HL-60 (cell line): ENCODE data around the gene PLAC8L1.
"Not testable (repeated sequence)": the region's sequence is repeated elsewhere in the genome, so short reads cannot be mapped to it uniquely, and the experiment has no call there.

Experiments
- DNase-seq, 2 experiments: peaks; one replicate each; pipeline ENCODE4 v3.0.0-alpha.2; 2010 to 2020; ENCODE audit warnings: low read depth in 1 of 2, low spot score in 1 of 2
- H3K27ac ChIP-seq: fragments of 250-450 bp; sonication (Bioruptor Pico); replicated peaks from 2 replicates; pipeline ENCODE4 v1.5.1; 2020; ENCODE audit warnings: mild to moderate bottlenecking, moderate library complexity
- H3K27me3 ChIP-seq: fragments of 250-450 bp; sonication (Bioruptor Pico); 2 replicates; pipeline ENCODE4 v1.5.1; 2021; ENCODE audit warnings: mild to moderate bottlenecking, moderate library complexity; ENCODE audit not compliant: insufficient read depth, poor library complexity, severe bottlenecking
- H3K4me3 ChIP-seq: replicated peaks from 2 replicates; pipeline ENCODE4 v1.5.1; 2011; ENCODE audit warnings: mild to moderate bottlenecking, control low read depth, low read length; ENCODE audit not compliant: insufficient read depth
- GABPA ChIP-seq: IDR thresholded peaks from 2 replicates; pipeline ENCODE4 v1.6.1; 2012; ENCODE audit warnings: low read depth
- POLR2AphosphoS5 ChIP-seq: IDR thresholded peaks from 2 replicates; pipeline ENCODE4 v1.6.1; 2012; ENCODE audit warnings: low read depth
- SPI1 ChIP-seq: IDR thresholded peaks from 2 replicates; pipeline ENCODE4 v1.6.1; 2012; ENCODE audit warnings: low read depth, mild to moderate bottlenecking, borderline replicate concordance
- TF ChIP-seq, protein P1 (sequence below): IDR thresholded peaks from one replicate; pipeline ENCODE4 v1.5.1; 2011; ENCODE audit warnings: low read length, control low read depth, inconsistent platforms; ENCODE audit not compliant: insufficient read depth
- TF ChIP-seq, protein P2 (sequence below): IDR thresholded peaks from 2 replicates; pipeline ENCODE4 v1.6.1; 2012; ENCODE audit warnings: low read depth; ENCODE audit not compliant: insufficient replicate concordance

The PLAC8L1 gene

DNA sequence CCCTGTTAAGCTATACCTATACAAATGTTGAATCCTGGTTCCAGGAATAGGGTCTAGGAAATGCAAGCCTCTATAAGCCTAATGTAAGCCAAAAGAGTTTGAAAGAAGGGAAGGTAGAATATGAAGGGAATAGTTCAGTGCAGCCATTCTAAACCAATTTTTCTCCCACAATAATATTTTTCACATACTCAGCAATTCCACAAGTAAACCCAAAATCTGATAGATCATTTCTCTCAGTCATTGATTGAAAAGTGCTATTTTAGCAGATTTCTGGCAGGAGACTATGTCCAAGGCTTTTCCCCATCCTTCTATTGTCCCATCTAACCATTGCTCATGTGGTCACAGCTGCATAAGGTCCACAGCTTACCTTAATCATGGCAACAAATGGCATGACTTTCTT, 20.7 kb upstream of the PLAC8L1 start:
- H3K4me3 ChIP-seq: no peak overlapping the region
- no peak for DNase-seq
- H3K27ac ChIP-seq: no peak overlapping the region

DNA sequence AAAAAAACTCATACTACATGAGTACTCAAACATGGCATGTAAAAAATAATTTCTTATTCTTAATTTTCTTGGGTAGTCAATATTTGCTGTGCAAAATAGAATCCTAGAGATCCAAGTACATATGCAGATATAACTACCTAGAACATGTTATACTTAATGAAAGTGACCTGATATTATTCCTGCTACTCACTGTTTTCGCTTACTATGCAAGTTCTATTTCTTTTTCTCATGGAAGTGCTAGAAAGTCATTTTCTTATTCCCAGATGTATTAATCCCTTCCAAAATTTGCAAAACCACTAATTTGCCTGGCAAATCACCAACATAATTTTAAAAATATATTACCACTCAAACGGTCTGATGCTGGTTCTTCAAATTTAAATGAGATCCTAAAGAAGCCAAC, 19.2 kb upstream of the PLAC8L1 start:
- no peak for TF ChIP-seq GABPA
- TF ChIP-seq, protein P1, sequence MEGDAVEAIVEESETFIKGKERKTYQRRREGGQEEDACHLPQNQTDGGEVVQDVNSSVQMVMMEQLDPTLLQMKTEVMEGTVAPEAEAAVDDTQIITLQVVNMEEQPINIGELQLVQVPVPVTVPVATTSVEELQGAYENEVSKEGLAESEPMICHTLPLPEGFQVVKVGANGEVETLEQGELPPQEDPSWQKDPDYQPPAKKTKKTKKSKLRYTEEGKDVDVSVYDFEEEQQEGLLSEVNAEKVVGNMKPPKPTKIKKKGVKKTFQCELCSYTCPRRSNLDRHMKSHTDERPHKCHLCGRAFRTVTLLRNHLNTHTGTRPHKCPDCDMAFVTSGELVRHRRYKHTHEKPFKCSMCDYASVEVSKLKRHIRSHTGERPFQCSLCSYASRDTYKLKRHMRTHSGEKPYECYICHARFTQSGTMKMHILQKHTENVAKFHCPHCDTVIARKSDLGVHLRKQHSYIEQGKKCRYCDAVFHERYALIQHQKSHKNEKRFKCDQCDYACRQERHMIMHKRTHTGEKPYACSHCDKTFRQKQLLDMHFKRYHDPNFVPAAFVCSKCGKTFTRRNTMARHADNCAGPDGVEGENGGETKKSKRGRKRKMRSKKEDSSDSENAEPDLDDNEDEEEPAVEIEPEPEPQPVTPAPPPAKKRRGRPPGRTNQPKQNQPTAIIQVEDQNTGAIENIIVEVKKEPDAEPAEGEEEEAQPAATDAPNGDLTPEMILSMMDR: no peak
- TF ChIP-seq, protein P2, sequence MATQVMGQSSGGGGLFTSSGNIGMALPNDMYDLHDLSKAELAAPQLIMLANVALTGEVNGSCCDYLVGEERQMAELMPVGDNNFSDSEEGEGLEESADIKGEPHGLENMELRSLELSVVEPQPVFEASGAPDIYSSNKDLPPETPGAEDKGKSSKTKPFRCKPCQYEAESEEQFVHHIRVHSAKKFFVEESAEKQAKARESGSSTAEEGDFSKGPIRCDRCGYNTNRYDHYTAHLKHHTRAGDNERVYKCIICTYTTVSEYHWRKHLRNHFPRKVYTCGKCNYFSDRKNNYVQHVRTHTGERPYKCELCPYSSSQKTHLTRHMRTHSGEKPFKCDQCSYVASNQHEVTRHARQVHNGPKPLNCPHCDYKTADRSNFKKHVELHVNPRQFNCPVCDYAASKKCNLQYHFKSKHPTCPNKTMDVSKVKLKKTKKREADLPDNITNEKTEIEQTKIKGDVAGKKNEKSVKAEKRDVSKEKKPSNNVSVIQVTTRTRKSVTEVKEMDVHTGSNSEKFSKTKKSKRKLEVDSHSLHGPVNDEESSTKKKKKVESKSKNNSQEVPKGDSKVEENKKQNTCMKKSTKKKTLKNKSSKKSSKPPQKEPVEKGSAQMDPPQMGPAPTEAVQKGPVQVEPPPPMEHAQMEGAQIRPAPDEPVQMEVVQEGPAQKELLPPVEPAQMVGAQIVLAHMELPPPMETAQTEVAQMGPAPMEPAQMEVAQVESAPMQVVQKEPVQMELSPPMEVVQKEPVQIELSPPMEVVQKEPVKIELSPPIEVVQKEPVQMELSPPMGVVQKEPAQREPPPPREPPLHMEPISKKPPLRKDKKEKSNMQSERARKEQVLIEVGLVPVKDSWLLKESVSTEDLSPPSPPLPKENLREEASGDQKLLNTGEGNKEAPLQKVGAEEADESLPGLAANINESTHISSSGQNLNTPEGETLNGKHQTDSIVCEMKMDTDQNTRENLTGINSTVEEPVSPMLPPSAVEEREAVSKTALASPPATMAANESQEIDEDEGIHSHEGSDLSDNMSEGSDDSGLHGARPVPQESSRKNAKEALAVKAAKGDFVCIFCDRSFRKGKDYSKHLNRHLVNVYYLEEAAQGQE: no peak
- no peak for TF ChIP-seq SPI1
- TF ChIP-seq POLR2AphosphoS5: no peak
- no peak for DNase-seq
- no peak overlapping the region for H3K27ac ChIP-seq
- H3K27me3 ChIP-seq: no peaks in the 10 kb centered on the region
- no peak overlapping the region for H3K4me3 ChIP-seq

More for the DNA sequence above, 20.7 kb upstream of the PLAC8L1 start:
- no peaks in the 10 kb centered on the region for H3K27me3 ChIP-seq
- no peak for TF ChIP-seq POLR2AphosphoS5
- TF ChIP-seq, protein P1: no peak
- TF ChIP-seq GABPA: no peak
- TF ChIP-seq, protein P2: no peak
- TF ChIP-seq SPI1: no peak

DNA sequence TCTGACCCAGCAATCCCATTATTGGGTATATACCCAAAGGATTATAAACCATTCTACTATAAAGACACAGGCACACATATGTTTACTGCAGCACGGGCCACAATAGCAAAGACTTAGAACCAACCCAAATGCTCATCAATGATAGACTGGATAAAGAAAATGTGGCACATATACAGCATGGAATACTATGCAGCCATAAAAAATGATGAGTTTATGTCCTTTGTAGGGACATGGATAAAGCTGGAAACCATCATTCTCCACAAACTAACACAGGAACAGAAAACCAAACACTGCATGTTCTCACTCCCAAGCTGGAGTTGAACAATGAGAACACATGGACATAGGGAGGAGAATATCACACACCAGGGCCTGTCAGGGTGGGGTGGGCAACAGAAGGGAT, 16.1 kb upstream of the PLAC8L1 start:
- DNase-seq, H3K27me3 ChIP-seq: not testable (repeated sequence)

DNA sequence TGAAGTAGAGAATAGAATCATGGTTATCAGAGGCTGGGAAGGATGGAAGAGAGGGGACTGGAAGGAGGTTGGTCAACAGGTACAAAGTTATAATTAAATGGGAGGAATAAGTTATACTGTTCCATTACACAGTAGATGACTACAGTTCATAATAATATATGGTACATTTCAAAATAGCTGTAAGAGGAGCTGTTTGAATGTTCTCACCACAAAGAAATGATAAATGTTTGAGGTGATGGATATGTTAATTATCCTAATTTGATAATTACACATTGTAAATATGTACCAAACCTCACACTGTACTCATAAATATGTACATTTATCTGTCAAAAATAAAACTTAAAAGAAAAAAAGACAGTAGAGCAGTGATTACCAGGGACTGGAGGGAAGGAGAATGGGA, 12.9 kb upstream of the PLAC8L1 start:
- Histone ChIP-seq H3K27ac (no peak overlapping the region), H3K27me3 (no peaks in the 10 kb centered on the region), H3K4me3 (no peak overlapping the region)
- DNase-seq: no peak
- TF ChIP-seq GABPA: no peak
- TF ChIP-seq POLR2AphosphoS5: no peak
- no peak for TF ChIP-seq SPI1
- TF ChIP-seq, protein P2: no peak
- TF ChIP-seq, protein P1: no peak

More for the DNA sequence above, 16.1 kb upstream of the PLAC8L1 start:
- not testable (repeated sequence) for H3K27ac ChIP-seq, H3K4me3 ChIP-seq

DNA sequence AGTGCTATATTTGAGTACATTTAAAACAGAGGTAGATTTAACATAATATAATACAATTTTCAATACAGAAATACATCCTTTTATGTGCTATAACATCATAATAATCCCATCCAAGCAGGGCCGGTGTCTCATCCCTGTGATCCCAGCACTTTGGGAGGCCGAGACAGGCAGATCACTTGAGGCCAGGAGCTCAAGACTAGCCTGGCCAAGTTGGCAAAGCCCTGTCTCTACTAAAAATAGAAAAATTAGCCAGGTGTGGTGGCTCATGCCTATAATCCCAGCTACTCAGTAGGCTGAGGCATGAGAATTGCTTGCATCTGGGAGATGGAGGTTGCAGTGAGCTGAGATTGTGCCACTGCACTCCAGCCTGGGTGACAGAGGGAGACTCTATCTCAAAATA, 11.8 kb upstream of the PLAC8L1 start:
- not testable (repeated sequence) for H3K27me3 ChIP-seq, H3K27ac ChIP-seq, H3K4me3 ChIP-seq, DNase-seq
